Testis (tissue), 2 donors: ENCODE measurements around the gene OPCML.

Source experiments
- POLR2A ChIP-seq: fragments of 450-650 bp; IDR thresholded peaks from one replicate; pipeline ENCODE4 v1.6.1; 2017; ENCODE audit warnings: antibody characterized with exemption, mild to moderate bottlenecking, moderate library complexity
- TF ChIP-seq, protein P1 (sequence below), 3 experiments: fragments of 450-650 bp in 2 of 3; fragments of 200-600 bp in 1 of 3; sonication (generic) in 1 of 3; IDR thresholded peaks; one replicate each; pipeline ENCODE4 v1.5.1; 2016 to 2019; ENCODE audit warnings: antibody characterized with exemption in 3 of 3, mild to moderate bottlenecking in 2 of 3, moderate library complexity in 1 of 3

DNA sequence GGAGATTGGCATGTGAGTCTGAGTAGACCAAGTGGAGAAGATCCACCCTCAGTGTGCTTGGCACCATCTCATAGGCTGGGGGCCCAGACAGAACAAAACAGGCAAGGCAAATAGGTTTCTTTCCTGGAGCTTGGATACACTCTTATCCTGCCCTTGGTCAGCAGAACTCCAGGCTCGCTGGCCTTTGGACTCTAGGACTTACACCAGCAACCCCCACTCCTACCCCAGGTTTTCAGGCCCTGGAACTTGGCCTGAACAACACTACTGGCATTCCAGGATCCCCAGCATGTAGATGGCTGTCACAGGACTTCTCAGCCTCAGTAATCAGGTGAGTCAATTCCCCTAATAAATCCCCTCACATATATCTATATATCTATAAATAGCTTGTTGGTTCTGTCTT, 637.7 kb downstream of the OPCML start:
- TF ChIP-seq, protein P1, sequence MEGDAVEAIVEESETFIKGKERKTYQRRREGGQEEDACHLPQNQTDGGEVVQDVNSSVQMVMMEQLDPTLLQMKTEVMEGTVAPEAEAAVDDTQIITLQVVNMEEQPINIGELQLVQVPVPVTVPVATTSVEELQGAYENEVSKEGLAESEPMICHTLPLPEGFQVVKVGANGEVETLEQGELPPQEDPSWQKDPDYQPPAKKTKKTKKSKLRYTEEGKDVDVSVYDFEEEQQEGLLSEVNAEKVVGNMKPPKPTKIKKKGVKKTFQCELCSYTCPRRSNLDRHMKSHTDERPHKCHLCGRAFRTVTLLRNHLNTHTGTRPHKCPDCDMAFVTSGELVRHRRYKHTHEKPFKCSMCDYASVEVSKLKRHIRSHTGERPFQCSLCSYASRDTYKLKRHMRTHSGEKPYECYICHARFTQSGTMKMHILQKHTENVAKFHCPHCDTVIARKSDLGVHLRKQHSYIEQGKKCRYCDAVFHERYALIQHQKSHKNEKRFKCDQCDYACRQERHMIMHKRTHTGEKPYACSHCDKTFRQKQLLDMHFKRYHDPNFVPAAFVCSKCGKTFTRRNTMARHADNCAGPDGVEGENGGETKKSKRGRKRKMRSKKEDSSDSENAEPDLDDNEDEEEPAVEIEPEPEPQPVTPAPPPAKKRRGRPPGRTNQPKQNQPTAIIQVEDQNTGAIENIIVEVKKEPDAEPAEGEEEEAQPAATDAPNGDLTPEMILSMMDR (IDR thresholded peaks at IDR 0.05) = no peak
- TF ChIP-seq POLR2A = no peak
